DMS53 treated with DMSO at 0.1 percent for 48 hours (cell line): Measurements from ENCODE around the gene ZNF440.
"Not testable (repeated sequence)": the region's sequence is repeated elsewhere in the genome, so short reads cannot be mapped to it uniquely, and the experiment has no call there.

Experiments
- DNase-seq: peaks from one replicate; lab custom pipeline; 2025; ENCODE audit not compliant: unreplicated experiment; lab: John Stamatoyannopoulos, UW

Gene ZNF440

DNA sequence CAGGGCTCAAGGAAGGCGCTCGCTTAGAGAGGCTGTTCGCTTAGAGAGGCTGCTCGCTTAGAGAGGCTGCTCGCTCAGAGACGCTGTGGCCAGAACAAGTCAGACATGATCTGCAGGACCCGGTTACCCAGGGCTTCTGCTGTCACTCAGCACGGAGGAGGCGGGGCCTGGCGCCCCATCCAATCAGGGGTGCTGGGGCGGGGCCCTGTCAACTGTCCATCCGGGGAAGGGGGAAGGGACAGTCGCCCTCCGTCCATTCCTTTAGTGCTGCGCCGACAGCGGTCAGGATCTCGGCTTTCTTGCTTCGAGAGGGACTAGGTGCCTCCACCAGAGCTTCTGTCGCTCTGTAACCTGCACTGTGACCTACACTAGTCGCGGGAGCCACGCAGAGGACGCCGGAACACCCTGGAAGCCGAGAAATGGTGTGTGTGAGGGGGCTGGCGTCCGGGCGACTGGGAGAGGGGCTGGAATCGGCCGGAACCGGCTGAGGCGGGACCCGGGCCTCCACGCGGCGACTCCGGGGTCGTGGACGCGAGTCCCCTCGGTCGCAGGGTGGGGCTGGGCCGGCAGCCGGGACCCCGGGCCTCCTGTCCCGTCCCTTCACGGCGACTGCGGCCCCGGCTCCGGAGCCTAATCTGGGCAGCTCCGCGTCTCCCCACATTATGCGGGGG, at the start of gene ZNF440:
Gene ZNF440, plus strand, starts transcription at position 245 of the 671 bp plus-strand sequence. Its CDS starts 175 bp downstream, at position 420.
- peak; percentile 88 for DNase-seq

DNA sequence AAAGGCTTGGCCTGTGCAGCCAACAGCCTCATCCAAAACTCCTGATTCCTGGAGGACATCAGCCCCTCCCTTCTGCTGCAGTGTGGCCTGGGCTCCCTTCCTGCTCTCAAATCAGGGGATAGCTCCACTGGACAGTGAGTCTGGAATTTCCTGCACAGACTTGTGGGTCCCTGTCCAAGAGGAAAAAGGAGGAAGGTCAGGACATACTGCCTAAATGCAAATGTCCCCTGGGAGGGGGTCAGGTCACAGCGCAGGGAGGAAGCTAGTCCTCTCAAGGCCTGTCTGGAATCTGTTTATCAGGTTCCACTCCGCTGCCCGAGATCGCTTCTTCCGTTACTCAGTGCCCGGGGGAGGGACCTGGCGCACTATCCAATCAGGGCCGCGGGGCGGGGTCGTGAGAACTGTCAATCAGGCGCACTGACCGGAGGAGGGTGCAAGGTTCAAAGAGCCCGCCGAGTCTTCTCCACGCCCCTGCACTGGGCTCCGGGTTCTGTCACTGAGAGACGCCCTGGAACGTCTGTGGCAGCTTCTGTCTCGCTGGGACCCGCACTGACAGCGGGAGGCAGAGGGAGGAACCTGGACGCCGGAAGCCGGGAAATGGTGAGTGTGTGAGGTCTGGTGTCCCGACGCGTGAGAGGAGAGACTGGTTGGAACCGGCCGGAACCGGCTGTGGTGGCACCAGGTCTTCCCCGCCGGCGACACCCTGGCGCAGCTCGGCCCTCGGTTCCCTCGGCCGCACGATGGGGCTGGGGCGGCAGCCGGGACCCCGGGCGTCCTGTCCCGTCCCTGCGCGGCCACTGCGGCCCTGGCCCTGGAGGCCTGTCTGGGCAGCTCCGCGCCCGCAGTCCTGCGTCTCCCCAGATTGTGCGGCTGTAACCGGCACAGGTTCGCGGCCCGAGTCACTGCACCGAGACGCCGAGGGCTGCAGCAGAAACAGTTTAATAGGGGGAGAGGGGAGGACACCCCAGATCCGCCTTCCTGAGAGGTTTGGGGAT, 47.2 kb upstream of the ZNF440 start, which contains the start of gene ZNF441:
Gene ZNF441, plus strand, starts transcription at position 404 of the 995 bp plus-strand sequence. Its CDS starts 194 bp downstream, at position 598.
- peak; percentile 88 for DNase-seq

DNA sequence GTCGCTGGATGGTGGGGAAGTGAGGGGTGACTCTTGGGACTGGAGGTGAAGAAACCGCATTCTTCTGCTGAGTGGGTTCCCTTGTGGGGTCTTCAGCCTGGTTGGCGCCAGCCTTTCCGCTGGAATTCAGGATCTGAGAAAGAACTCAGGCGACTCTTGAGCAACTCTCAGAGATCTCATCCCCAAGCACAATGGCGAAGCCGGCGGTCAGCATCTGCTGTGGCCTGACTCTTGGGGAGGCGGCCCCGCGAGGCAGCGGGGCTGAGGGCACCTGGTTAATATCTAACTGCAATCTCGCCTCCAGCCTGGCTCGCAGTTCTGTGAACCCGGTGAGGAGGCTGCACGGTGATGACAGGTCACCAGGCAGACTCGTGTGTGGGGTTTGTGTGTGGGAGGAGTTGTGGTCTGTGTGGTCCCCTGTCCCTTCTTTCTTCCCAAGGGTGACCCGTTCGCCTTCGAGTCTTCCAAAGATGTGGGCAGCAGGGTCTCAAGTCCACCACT, 46.4 kb upstream of the ZNF440 start:
- DNase-seq = peak; percentile 41

DNA sequence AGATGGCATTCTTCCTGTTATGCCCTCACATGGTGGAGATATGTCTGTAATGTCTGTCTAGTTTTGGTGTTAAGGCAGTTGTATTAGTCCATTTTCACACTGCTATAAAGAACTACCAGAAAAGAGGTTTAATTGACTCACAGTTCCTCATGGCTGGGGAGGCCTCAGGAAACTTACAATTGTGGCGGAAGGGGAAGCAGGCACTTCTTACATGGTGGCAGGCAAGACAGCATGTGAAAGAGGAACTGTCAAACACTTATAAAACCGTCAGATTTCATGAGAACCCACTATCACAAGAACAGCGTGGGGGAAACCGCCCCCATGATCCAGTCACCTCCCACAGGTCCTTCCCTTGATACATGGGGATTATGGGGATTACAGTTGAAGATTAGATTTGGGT, 44.1 kb upstream of the ZNF440 start:
- no peak for DNase-seq

DNA sequence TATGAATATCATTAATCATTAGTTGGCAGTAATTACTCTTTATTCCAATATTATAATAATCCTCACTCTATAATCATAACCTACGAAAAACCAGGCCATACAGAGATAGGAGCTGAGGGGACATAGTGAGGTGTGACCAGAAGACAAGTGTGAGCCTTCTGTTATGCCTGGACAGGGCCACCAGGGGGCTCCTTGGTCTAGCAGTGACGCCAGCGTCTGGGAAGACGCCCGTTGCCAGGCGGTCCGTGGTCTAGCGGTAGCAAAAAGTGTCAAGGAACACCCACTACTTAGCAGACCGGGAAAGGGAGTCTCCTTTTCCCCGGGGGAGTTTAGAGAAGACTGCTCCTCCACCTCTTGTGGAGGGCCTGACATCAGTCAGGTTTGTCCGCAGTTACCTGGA, 42.6 kb upstream of the ZNF440 start:
- not testable (repeated sequence) for DNase-seq

DNA sequence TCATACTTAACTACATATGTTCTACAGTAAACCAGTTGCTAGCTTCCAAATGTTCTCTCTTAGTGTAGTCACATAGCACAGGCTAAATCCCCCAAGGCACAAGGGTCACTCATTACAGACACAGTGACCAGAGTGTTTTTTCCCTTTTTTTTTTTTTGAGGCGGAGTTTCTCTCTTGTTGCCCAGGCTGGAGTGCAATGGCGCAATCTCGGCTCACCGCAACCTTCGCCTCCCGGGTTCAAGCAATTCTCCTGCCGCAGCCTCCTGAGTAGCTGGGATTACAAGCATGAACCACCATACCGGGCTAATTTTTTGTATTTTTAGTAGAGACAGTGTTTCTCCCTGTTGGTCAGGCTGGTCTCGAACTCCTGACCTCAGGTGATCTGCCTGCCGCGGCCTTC, 37.4 kb upstream of the ZNF440 start:
- not testable (repeated sequence) for DNase-seq

DNA sequence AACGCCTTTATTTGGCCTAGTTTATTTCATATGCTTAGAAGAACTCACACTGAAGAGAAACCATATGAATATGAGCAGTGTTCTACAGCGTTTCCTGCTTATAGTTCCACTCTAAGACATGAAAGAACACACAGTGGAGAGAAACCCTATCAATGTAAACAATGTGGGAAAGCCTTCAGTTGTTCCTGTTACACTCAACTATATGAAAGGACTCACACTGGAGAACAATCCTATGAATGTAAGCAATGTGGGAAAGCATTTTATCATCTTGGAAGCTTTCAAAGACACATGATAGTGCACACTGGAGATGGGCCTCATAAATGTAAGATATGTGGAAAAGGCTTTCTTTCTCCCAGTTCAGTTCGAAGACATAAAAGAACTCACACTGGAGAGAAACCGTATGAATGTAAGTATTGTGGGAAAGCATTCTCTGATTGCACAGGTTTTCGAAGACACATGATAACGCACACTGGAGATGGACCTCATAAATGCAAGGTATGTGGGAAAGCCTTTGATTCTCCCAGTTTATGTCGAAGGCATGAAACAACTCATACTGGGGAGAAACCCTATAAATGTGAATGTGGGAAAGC, 33.5 kb upstream of the ZNF440 start:
- DNase-seq = no peak

DNA sequence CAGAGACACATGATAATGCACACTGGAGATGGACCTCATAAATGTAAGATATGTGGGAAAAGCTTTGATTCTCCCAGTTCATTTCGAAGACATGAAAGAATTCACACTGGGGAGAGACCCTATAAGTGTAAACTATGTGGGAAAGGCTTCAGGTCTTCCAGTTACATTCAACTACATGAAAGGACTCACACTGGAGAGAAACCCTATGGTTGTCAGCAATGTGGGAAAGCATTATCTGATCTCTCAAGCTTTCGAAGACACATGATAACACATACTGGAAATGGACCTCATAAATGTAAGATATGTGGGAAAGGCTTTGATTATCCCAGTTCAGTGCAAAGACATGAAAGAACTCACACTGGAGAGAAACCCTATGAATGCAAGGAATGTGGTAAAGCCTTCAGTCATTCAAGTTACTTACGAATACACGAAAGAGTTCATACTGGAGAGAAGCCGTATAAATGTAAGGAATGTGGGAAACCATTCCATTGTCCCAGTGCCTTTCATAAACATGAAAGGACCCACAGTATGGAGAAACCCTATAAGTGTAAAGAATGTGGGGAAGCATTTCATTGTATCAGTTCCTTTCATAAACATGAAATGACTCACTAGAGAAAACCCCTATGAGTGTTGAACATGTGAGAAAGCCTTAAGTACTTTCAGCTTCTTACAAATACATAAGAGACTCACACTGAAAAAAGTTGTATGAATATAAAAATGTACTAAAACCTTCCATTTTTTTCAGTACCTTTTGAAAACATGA, 32.6 kb upstream of the ZNF440 start:
- no peak for DNase-seq

DNA sequence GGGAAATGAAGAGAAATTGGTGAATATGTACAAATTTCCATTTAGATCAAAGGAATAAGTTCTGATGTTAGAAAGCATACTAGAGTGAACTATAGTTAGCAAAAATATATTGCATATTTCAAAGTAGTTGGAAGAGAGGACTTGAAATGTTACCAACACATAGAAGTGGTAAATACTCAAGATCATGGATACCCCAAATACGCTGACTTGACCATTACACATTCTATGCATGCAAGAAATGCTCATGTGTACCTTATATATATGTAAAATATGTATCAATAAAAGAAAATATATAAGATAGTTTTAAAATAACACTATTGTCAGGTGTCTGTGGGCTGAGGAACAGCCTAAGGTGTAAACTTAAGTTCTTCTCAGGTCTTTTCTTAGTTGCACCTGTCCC, 30.3 kb upstream of the ZNF440 start:
- no peak for DNase-seq

DNA sequence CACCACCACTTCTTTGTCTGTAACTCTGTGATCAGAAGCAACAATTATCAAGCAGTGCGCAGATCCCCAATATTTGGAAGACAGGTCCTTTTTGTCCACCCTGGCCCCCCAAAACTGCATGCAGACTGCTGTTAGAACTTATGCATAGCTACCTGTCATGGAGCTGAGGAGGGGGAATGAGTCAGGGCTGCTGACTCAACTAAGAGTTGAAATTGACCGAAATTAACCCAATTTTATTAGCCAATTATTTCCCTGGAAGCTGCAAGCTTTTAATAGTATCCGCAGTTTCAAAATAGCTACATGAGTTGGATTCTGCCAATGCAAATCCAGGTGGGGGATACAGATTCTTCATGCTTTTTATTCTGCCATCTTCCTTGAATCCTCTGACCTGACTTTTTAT, 29.7 kb upstream of the ZNF440 start:
- no peak for DNase-seq

DNA sequence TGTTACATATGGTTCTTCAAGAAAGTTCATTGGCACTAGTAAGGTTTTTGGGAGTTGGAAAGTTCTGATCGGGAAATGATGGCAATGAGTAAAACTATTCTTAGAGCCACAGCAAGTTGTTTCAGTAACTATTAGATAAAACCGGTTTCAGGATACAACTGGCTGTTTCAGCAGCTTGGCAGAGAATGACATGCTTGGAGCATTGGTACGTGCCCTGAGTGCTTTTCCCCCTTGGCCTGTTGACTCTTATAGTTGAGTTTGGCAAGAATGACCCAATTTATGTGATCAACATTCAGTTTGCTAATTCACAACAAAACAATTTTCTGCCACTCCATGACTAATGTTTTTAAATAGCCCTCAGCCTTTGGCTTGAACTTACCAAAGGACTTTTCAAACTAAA, 26.5 kb upstream of the ZNF440 start:
- no peak for DNase-seq

DNA sequence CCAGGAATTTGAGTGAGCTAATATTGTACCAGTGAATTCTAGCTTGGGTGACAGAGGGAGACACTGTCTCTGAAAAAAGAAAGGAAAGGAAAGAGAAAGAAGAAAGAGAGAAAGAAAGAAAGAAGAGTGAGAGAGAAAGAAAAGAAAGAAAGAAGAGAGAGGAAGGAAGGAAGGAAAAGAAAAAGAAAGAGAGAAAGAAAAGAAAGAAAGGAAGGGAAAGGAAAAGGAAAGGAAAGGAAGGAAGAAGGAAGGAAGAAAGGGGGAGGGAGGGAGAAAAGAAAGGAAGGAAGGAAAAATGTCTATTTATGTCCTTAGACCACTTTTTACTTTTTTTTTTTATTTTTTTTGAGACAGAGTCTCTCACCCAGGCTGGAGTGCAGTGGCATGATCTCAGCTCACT, 21.1 kb upstream of the ZNF440 start:
- no peak for DNase-seq

DNA sequence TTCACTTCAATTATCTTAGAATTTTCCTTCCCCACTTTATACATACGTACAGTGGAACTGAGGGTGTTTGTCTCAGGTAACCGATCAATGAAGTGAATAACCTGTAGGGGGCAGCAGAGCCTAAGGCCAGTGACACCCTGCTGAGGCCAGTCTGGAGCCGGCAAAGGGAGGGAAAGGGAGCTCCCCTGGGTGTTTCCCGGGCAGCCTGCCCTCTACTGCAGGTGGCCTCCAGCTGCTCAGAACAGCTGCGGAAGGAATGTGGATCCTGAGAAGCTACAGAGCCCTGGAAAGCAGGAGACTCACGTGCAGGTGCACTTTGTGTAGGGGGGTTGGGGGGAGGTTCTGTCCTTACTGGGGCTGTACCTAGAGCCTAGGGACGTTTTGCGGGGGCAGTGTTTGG, 16.6 kb upstream of the ZNF440 start:
- peak; percentile 88 for DNase-seq

DNA sequence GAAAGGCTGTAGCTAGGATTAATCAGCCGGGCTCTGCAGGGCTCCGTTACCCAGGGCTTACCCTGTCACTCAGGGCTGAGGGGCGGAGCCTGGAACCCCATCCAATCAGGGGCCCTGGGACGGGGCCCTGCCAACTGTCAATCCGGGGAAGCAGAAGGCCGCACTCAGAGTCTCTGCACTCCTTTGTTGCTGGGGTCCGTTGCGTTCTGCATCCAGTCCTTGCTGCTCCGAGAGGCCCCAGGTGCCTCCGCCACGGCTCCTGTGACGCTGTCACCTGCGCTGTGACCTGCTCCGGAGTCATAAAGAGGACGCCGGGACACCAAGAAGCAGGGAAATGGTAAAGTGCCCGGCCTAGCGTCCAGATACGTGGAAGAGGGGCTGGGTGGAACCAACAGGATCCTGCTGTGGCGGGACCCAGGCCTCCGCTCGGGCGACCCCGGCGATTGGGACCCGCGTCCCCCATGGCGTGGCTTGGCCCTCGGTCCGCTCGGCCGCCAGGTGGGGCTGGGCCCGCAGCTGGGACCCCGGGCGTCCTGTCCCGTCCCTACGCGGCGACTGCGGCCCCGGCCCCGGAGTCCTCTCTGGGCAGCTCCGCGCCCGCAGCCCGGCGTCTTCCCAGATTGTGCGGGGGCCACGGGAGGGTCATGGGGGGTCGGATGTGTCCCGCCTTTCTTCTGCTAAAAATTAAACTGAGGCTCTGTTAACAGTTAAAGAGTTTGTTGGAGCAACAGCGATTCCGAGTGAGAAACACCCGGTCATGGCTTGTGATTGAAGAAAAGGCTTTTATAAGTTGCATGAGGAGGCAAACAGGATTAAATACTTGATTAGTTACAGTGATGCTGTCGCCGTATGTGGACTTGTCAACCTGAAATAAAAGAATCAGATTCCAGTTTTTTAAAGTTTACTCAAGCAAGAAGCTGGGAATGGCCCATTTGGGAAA, 15.4 kb upstream of the ZNF440 start, which contains the start of gene ZNF491:
Gene ZNF491, plus strand, starts transcription at position 133 of the 940 bp plus-strand sequence. CDS start 7,431 bp downstream, outside the sequence.
- peak; percentile 79 for DNase-seq

DNA sequence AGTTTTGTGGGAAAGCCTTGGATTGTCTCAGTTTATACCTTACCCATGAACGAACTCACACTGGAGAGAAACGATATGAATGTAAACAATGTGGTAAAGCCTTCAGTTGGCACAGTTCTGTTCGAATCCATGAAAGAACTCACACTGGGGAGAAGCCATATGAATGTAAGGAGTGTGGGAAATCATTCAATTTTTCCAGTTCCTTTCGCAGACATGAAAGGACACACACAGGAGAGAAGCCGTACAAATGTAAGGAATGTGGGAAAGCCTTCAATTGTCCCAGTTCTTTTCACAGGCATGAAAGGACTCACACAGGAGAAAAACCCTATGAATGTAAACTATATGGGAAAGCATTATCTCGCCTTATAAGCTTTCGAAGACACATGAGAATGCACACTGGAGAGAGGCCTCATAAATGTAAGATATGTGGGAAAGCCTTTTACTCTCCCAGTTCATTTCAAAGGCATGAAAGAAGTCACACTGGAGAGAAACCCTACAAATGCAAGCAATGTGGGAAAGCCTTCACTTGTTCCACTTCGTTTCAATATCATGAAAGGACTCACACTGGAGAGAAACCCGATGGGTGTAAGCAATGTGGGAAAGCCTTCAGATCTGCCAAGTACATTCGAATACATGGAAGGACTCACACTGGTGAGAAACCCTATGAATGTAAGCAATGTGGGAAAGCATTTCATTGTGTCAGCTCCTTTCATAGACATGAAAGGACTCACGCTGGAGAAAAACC, 7.5 kb upstream of the ZNF440 start:
- DNase-seq = no peak

DNA sequence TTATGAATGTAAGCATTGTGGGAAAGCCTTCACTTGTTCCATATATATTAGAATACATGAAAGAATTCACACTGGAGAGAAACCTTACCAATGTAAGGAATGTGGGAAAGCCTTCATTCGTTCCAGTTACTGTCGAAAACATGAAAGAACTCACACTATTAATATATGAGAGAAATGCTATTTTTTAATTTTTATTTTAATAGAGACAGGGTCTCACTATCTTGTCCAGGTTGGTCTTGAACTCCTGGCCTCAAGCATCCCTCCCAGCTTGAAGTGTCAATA, 7.0 kb upstream of the ZNF440 start:
- DNase-seq = no peak

DNA sequence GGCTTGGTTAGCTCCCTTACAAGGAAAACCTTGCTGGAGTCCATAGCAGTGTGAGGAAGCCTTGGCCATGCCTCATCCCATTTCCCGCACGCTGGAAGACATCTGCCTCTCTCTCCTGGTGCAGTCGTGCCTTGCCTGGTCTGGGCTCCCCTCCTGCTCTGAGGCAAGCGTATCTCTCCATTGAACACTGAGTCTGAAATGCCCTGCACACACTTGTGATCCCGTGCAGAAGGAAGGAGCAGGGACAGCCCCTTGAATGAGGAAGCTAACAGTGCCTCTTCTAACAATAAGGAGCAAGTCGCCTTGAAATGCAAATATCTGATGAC, 407 bp upstream of the ZNF440 start:
- no peak for DNase-seq

DNA sequence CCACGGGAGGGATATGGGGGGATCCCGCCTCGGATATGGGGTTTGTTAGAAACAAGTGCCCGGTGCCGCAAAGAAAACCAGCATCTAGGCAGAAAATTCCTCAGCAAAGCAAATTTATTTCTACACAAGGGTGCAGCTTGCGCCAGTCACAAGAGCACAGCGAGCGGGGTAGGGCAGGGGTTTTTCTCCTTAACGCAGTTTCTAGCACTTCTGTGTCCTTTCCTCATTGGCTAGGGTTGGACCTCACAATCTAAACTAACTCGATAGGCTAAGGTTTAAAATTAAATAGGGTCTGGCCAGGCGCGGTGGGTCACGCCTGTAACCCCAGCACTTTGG, 595 bp downstream of the ZNF440 start:
- no peak for DNase-seq

DNA sequence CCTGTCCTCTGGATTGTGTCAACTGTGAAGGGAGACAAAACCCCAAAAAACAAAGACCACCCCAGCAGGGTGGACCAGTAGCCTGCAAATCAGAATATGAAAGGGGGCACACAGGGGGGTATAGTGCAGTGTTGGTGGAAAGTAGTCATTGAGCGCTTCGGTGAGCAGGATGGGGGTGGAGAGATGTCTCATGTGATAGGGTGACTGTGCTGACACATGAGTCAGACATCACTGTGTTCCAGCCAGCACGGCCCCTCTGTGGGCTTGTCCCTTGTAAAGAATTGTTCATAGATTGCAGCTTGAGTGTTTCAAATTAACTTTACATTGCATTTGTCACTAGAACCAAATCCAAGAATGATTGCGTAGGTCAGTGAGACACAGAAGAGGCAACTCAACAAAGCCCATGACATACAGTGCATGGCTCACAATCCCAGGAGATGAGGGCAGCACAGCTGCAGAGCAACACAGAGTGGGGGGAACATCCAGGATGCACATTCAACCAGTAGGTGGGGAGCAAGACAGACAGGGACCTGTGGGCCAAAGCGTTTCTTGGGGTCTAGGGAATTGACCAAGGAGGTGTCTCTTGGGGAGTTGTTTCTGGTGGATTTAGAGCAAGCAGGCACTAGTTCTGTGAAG, 7.5 kb downstream of the ZNF440 start:
- no peak for DNase-seq
